RPMI8226 (cell line): Measurements from ENCODE around the gene DNASE1L2.
"Not testable (repeated sequence)": the region's sequence is repeated elsewhere in the genome, so short reads cannot be mapped to it uniquely, and the experiment has no call there.

ENCODE experiments used
- DNase-seq: peaks from one replicate; pipeline ENCODE4 v3.0.0-alpha.2; 2015

DNASE1L2 gene

DNA sequence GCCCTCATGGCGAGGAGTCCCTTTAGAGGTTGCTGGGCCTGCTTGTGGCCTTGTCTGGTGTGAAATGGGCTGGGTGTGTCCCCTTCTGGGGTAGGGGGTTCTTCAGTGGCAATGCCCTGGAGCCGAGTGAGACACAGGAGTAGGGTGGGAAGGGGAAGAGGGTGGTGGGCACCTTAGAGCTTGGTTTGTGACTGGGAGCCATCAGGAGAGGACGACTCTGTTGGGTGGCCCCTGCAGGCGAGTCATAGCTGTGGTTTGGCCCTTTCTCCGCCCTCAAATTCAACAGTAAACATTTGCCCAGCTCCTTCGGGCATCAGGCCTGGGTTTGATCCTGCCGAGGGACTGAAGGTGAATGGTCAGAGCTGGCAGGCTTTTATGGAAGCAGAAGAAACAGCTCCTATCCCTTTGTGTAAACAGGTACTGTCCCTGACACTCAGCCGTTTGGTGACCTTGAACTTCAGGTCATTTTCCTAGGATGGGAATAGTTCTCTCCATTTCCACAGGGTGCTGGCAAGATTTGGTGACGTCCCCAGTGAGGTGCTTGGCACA, 9.9 kb upstream of the DNASE1L2 start:
- DNase-seq, result no peak

DNA sequence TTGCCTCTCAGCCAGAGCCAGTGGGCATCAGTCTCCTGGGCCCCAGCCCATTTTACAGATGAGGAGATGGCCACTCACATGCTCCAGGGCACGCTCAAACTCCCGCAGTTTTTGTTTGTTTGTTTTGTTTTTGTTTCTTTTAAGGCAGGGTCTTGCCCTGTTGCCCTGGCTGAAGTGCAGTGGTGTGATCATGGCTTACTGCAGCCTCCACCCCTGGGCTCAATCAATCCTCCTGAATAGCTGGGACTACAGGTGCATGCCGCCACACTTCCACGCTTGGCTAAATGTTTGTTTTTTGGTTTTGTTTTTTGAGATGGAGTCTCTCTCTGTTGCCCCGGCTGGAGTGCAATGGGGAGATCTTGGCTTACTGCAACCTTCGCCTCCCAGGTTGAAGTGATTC, 9.3 kb upstream of the DNASE1L2 start:
- no peak for DNase-seq

DNA sequence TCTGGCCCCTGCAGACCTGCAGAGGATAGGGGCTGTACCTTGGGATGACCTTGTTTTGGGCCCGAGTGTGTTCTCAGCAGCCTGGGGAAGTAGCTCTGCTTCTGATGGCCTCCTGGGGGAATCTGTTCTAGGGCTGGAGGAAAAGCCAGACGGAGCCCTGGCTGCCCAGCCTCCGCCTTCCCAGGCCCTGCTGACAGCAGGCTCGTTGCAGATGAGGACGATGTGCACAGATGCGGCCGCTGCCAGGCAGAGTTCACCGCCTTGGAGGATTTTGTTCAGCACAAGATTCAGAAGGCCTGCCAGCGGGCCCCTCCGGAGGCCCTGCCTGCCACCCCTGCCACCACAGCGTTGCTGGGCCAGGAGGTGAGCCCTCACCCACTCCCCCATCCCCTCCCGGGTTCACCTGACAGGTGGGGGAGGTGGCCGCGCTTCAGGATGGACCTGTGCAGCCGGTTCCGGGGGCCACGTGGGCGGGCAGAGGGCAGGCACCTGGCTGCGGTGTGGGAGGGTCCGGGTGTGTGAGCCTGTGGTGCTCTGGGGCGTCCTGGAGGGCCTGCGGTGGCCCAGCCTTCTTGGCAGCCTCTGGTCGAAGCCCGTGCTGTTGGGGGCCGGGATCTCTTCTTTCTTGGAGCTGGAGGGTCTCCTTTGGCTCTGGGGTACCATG, 8.0 kb upstream of the DNASE1L2 start:
- DNase-seq, result no peak

DNA sequence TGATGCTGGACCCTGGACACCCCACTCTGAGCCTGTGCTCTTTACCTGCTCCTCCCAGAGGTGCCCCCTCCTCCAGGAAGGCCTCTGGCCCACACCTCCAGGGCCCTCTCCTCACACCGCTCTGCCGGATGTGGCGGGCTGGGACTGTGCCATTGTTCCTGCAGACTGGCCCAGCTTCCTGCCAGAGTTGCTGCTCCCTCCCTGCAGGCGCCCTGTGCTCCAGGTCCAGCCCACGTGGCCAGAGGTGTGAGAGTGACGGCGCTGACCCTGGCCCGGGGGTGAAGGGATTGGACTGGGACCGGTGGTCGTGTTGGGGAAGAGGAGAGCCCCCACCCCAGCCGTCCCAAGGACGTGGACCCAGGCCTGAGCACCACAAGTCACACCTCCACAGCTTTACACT, 7.2 kb upstream of the DNASE1L2 start:
- DNase-seq, result no peak

DNA sequence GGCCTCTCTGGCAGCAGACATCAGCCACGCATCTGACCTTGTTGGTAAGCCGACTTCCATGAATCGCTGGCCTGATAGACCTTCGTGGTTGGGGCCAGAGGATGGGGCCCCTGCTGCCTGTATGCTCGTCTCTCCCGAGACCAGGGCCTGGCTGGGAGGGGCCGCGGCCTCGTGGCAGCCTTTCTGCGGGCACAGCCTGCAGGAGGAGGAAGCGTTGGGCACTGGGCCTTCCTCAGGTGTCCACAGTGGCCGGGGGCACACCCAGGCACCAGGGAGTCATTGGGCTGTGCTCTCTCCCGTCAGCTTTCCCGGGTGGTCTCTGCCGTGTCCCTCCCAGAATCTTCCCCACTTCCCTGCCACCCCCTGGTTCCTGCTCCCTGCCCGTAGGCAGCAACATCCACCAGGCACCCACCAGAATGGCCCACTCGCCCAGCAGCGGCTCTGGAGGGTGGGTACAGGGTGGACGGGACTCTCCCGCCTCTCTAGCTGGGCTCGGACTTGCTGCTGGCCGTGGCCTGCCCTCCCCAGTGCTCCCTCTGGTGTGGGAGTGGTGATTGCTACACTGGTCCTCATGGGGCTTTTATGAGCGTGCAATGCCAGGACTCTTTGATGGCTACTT, 6.5 kb upstream of the DNASE1L2 start:
- DNase-seq, result no peak

DNA sequence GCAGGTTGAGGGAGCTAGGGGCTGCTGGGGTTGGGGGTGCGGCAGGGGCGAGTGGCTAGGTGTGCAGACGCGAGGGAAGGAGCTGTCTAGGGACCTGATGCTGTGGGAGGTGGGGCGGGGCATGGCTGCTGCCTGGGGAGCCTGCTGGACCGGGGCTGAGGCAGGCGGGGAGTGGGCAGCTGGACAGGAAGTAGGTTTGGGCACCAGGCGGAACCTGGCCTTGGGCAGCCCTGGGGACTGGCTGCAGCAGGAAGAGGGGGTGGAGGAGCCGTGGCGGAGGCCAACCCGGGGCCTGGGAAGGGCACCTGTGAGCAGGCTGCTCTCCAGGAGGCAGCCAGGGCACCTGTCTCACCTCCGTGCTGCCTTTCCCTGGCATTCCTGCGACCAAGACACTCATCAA, 5.9 kb upstream of the DNASE1L2 start:
- DNase-seq, result no peak

DNA sequence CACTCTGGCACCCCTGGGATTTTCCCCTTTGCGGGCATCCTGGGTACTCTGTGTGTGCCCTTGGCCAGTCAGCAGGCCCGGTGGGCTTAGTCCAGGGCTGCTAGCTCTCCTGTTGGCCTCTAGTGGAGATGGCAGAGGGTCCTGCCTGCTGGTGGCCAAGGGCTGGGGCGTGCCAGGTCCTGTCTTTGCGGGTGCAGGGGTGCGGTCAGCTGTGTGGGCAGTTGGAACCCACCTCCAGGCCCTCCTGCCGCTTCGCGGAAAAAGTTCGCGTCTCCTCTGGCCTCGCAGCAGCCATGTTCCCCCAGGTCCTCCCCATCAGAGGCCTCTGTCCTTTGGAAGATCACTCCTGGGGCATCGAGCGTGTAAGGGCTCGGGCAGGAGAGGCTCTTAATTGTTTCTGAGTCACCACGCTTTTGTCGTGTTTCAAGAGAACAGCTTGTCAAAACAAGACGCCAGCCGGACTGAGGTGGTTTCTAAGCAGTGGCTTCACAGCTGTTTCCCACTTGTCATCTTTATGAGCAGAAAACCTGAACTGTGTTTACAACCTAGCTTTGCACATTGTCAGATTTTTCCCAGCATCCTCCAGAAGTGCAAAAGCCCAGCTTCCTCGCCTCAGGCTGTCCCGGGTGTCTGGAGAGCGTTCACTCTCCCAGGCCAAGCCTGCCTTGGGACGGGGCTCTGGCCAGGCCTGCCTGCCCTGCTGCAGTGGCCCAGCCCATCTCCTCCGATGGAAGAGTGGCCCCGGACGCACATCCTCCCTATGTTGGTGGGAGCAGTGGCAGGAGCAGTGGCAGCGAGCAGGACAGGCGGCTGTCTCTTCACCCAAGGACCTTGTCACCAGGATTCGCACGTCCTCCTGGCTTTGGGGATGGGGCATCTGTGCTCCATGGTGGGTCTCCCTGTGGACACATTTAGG, 5.0 kb upstream of the DNASE1L2 start:
- no peak for DNase-seq

DNA sequence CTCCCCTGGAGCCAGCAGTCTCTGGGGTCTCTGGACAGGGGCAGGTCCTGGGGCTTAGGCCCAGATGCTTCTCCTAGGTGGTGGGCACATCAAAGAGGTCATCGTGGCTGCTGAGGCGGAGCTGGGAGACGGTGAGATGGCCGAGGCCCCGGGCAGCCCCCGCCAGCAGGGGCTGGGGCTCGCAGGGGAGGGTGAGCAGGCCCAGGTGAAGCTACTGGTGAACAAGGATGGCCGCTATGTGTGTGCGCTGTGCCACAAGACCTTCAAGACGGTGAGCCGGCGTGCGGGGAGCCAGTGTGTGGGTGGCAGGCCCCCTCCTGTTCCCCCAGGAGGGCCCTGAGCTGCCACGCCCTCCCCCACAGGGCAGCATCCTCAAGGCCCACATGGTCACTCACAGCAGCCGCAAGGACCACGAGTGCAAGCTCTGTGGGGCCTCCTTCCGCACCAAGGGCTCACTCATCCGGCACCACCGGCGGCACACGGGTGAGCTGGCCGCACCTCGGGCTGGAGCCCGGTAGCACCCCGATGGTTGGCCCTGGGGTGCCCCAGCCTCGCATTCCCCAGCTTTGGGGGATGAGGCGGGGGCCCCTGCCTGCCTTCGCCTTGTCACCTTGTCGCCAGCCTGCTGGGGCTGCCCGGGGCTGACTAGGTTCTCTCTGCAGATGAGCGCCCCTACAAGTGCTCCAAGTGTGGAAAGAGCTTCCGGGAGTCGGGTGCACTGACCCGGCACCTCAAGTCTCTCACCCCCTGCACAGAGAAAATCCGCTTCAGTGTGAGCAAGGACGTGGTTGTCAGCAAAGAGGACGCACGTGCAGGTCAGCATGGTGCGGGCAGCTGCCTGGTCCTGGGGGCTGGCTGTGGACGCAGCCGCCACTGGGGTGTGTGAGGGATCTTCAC, 3.9 kb upstream of the DNASE1L2 start:
- DNase-seq, result no peak

DNA sequence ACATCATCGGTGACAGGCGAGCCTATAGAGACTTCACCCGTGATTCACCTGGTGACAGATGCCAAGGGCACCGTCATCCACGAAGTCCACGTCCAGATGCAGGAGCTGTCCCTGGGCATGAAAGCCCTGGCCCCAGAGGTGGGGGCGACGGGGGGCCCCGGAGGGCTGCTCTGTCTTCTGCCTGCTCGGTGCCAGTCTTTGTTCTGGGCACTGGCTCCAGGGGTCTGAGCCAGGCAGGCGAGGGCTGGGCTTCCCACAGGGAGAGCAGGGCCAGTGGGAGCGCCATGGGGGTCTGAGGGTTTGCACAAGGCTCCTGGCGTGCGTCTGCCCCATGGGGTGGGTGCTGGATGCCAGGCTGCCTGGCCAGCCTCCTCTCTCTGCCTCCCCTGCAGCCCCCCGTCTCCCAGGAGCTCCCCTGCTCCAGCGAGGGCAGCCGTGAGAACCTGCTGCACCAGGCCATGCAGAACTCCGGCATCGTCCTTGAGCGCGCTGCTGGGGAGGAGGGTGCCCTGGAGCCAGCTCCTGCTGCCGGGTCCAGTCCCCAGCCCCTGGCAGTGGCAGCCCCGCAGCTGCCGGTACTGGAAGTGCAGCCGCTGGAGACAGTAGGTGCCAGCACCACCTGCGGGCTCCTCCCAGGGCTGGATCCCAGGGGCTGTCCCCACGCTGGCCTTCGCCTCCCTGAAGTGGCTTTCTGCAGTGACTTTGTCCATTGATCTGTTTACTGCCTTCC, 3.0 kb upstream of the DNASE1L2 start:
- DNase-seq, result no peak

DNA sequence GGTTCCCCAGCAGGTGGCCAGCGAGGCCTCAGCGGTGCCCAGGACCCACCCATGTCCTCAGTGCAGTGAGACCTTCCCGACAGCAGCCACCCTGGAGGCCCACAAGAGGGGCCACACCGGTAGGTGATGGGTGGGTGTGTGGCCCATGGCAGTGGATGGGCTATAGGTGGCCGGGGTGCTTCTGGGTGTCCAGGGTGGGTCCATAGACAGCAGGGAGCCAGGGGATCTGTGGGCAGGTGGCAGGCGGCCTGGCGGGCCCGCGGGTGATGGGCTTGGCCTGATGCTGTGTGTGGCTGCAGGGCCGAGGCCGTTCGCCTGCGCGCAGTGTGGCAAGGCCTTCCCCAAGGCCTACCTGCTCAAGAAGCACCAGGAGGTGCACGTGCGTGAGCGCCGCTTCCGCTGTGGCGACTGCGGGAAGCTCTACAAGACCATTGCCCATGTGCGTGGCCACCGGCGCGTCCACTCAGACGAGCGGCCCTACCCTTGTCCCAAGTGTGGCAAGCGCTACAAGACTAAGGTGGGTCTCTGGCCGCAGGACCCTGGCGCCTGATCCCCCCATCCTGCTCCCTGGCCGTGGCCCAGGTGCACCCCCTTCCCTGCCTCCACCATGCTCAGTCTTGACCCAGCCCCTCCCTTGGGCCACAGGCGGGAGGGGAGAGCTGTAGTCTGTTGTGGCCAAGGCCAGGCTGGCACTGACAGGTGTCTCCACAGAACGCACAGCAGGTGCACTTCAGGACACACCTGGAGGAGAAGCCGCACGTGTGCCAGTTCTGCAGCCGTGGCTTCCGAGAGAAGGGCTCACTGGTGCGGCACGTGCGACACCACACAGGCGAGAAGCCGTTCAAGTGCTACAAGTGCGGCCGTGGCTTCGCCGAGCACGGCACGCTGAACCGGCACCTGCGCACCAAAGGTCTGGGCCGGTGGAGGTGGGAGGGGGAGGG, 2.1 kb upstream of the DNASE1L2 start:
- DNase-seq, result no peak

DNA sequence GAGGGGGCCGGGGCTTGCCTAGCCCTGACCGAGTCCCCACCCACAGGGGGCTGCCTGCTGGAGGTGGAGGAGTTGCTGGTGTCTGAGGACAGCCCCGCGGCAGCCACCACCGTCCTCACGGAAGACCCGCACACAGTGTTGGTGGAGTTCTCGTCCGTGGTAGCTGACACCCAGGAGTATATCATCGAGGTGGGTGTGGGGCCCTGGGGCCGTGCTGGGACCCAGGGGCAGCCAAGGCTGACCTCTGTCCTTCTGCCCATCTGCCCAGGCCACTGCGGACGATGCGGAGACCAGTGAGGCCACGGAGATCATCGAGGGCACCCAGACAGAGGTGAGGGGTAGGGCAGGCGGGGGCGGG, 1.5 kb upstream of the DNASE1L2 start:
- no peak for DNase-seq

DNA sequence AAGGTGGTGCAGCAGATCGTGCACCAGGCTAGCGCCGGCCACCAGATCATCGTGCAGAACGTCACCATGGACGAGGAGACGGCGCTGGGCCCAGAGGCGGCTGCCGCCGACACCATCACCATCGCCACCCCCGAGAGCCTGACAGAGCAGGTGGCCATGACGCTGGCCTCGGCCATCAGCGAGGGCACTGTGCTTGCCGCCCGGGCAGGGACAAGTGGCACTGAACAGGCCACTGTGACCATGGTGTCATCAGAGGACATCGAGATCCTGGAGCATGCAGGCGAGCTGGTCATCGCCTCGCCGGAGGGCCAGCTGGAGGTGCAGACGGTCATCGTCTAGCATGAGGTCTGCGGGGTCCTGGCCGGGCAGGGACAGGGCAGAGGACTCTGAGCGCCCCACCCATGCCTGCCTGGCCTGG, 1.0 kb upstream of the DNASE1L2 start:
- no peak for DNase-seq

DNA sequence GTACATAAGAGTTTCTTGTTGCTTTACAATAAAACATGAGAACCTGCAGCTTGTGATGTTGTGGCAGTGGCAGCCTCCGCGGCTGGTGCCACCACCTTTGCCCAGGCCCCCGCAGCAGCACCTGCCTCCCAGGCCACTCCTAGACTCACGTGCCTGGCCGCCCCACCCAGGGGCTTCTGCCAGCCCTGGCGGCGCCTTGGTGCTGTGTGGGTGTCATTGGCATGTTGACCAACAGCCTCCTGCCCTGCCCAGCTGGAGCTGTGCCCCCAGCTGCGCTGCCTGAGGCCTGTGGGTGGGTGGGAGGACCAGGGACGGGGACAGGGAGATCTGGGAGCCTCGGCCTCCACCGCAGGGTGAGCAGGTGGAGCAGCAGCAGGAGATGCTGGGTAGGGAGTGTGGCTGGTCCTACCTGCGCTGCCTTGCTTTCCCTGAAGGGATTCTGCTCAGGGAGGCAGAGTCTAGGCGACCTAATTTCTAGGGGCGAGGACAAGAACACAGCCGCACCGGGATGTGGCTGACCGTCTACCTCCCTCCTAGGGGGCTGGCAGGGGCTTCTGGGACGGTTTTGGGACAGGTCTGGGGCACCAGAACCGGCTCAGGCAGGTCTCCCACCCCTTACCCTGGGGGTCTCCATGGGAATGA, 428 bp upstream of the DNASE1L2 start:
- DNase-seq, result no peak

DNA sequence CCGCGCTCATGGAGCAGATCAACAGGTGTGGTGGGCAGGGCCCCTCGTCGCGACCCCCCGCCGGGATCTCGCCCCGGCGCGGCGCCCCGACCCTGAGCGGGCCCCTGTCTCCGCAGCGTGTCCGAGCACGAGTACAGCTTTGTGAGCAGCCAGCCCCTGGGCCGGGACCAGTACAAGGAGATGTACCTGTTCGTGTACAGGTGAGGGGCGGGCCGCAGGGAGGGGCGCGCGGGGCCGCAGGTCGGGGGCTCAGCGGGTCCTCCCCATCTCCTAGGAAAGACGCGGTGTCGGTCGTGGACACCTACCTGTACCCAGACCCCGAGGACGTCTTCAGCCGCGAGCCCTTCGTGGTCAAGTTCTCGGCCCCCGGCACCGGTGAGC, 848 bp downstream of the DNASE1L2 start:
- DNase-seq, result no peak

DNA sequence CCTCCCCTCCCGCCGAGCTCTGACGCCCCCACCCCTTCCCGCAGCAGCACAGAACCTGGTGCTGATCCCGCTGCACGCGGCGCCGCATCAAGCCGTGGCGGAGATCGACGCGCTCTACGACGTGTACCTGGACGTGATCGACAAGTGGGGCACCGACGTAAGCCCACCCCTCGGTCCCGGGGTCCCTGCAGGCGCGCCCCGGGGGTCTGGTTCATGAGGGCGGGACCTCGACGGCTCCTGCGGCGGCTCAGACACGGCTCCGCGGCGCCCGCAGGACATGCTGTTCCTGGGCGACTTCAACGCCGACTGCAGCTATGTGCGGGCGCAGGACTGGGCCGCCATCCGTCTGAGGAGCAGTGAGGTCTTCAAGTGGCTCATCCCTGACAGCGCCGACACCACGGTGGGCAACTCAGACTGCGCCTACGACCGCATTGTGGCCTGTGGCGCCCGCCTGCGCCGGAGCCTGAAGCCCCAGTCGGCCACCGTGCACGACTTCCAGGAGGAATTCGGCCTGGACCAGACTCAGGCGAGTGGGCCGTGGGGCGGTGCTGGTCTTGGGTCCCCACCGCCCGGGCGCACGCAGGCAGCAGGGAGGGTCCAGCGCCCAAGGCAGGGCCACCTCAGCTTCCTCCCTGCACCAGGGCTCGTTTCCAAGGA, 1.4 kb downstream of the DNASE1L2 start:
- DNase-seq, result no peak

DNA sequence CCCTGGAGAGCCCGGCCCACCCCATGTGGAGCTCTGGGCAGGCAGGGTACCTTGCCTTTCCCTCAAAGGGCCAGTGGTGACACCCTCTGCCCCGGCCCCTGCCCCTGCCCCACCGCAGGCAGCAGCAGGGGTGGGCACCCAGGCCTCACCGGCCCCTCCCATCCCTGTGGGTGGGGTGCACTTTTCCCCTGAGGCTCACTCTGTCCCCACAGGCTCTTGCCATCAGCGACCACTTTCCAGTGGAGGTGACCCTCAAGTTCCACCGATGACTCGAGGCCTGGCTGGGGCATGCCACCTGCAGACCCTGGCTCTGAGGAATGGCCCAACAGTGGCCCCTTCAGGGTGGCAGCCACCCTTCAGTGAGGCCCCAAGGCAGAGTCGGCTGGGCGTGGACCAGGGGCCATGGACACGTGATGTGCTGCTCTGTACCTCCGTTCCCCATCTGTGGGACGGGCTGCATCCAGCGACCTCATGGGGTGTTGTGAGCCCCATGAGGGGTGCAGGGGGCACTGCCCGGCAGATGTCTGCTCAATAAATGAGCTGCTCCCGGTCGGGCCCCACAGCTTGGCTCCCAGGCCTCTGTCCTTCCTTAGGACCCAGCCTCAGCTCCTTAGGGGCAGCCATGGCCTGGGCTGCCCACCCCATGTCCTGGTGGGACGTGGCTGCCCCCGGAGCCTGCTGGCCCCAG, 2.0 kb downstream of the DNASE1L2 start:
- no peak for DNase-seq

DNA sequence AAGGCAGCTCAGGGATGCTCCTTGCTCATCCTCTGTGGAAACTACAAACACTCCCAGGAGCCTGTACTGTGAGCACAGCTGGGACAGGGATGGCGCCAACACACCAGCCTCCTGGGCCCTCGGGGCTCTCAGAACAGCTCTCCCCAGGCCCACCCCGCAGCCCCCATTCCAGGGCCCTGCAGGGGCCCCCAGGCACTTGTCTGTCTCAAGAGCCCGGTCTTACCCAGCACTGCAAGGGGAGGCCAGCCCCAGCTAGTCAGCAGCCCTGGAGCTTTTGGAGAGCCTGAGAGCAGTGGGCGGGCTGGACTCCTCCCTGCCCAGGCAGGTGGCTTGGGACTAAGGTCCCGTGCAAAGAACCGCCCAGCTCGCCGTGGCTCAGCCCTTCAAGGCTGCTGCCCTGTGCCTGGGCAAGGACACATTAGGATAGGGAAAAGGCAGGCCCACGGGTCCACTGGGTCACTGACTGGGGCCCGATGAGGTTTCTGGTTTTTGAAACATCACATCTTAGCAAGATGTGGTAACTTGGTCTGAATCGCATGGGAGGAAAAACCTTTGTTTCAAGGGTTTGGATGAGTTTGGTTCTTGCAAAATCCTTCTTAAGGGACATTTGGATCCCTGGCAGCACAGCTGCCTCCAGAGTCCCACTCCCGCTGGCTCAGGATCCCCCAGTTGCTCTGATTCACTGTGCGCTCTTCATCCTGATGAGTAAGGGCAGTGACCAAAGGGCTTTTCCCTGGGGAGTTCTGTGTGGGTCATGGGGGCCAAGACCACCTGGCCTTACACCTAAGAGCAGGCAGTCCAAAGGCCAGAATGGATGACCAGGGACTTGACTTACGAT, 2.8 kb downstream of the DNASE1L2 start:
- DNase-seq, result no peak

DNA sequence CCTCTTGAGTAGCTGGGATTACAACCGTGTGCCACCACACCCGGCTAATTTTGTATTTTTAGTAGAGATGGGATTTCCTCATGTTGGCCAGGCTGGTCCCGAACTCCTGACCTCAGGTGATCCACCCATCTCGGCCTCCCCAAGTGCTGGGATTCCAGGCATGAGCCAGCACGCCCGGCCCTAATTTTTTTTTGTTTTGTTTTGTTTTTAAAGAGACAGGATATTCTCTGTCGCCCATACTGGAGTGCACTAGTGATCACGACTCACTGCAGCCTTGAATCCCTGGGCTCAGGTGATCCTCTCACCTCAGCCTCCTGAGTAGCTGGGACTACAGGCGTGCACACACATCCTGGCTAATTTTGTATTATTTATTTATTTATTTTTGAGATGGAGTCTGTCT, 4.1 kb downstream of the DNASE1L2 start:
- not testable (repeated sequence) for DNase-seq
